K562 treated with DMSO at 1 percent for 48 hours (cell line): ENCODE measurements around the gene SMIM33. TPM values are rescaled to one million over a fixed set of nuclear protein-coding genes. Genes with fewer than 3 reads are reported as not detected.

Source experiments
- total RNA-seq: library from RNA; unstranded; fragments of 300-600 nt; gene quantifications from 2 replicates; pipeline ENCODE4 v1.2.3, GENCODE V29; 2022; ENCODE audit warnings: low replicate concordance; ENCODE audit errors: extremely low read depth

SMIM33 gene
- total RNA-seq: not detected in 2 replicates

GRCh38 chr5:139470821-139471300, at the start of gene SMIM33:
SMIM33 (plus strand) TSS chr5:139471004; CDS start chr5:139471122, 118 bp downstream.

GRCh38 chr5:139439013-139439903, 31.5 kb upstream of the SMIM33 start, which contains the start of gene DNAJC18:
DNAJC18 (minus strand) TSS chr5:139439525; CDS start chr5:139439445, 80 bp downstream.

GRCh38 chr5:139462586-139463276, 8.1 kb upstream of the SMIM33 start, which contains the start of gene ECSCR:
ECSCR (minus strand) TSS chr5:139462743; CDS start chr5:139462670, 73 bp downstream.

GRCh38 chr5:139482050-139482889, 11.5 kb downstream of the SMIM33 start, which contains the start of gene STING1:
STING1 (minus strand) TSS chr5:139482758; CDS start chr5:139481704, 1,054 bp downstream.

Other genes with a start within 250 kb of the SMIM33 start
- not detected in 2 replicates for gene MATR3, start 177.3 kb upstream of the SMIM33 start, total RNA-seq
- gene PAIP2, start 129.2 kb upstream of the SMIM33 start, total RNA-seq: not detected in 2 replicates
- gene SLC23A1, start 87.7 kb upstream of the SMIM33 start, total RNA-seq: not detected in 2 replicates
- not detected in 2 replicates for gene MZB1, start 81.1 kb upstream of the SMIM33 start, total RNA-seq
- not detected in 2 replicates for gene PROB1, start 75.9 kb upstream of the SMIM33 start, total RNA-seq
- not detected in 2 replicates for gene SPATA24, start 66.9 kb upstream of the SMIM33 start, total RNA-seq
- not detected in 2 replicates for gene DNAJC18, start 31.5 kb upstream of the SMIM33 start, total RNA-seq
- gene ECSCR, start 8.3 kb upstream of the SMIM33 start, total RNA-seq: not detected in 2 replicates
- gene STING1, start 11.8 kb downstream of the SMIM33 start, total RNA-seq: not detected in 2 replicates
- not detected in 2 replicates for gene UBE2D2, start 90.3 kb downstream of the SMIM33 start, total RNA-seq
- not detected in 2 replicates for gene CXXC5, start 177.3 kb downstream of the SMIM33 start, total RNA-seq